GM19438 (cell line): ENCODE measurements around the gene SS18L1.
"Not testable (repeated sequence)": the region's sequence is repeated elsewhere in the genome, so short reads cannot be mapped to it uniquely, and the experiment has no call there.

Experiments
- ATAC-seq: cut with Tn5 transposase; IDR thresholded peaks from one replicate; pipeline ENCODE4 v1.9.1; 2021; ENCODE audit warnings: low read depth; ENCODE audit not compliant: unreplicated experiment

SS18L1 gene

GRCh38 chr20:62136283-62137091 is 7.1 kb upstream of the SS18L1 start:
- no peak for ATAC-seq

- ATAC-seq: no peak
These were observed 6.5 kb upstream of the SS18L1 start for GRCh38 chr20:62137092-62137384.

- ATAC-seq: no peak
These were observed 5.9 kb upstream of the SS18L1 start for GRCh38 chr20:62137478-62138203.

- ATAC-seq: no peak
These were observed 5.4 kb upstream of the SS18L1 start for GRCh38 chr20:62138204-62138543.

GRCh38 chr20:62138912-62139311 is 4.7 kb upstream of the SS18L1 start:
- ATAC-seq: no peak

- no peak for ATAC-seq
These were observed 3.9 kb upstream of the SS18L1 start for GRCh38 chr20:62139636-62140035.

- no peak for ATAC-seq
These were observed 2.5 kb upstream of the SS18L1 start for GRCh38 chr20:62141043-62141396.

GRCh38 chr20:62141397-62142251 is 1.9 kb upstream of the SS18L1 start:
- no peak for ATAC-seq

GRCh38 chr20:62142252-62143080 is 1.1 kb upstream of the SS18L1 start:
- ATAC-seq: peak; percentile 15

GRCh38 chr20:62143957-62144825 is 622 bp downstream of the SS18L1 start:
- peak; percentile 4 for ATAC-seq

GRCh38 chr20:62145688-62146018 is 2.1 kb downstream of the SS18L1 start:
- no peak for ATAC-seq

- no peak for ATAC-seq
These were observed 2.6 kb downstream of the SS18L1 start for GRCh38 chr20:62146019-62146755.

GRCh38 chr20:62147125-62147524 is 3.6 kb downstream of the SS18L1 start:
- no peak for ATAC-seq

- no peak for ATAC-seq
These were observed 4.0 kb downstream of the SS18L1 start for GRCh38 chr20:62147528-62147927.

- not testable (repeated sequence) for ATAC-seq
These were observed 4.8 kb downstream of the SS18L1 start for GRCh38 chr20:62148383-62148782.

- no peak for ATAC-seq
These were observed 5.3 kb downstream of the SS18L1 start for GRCh38 chr20:62148908-62149314.

- ATAC-seq: no peak
These were observed 6.2 kb downstream of the SS18L1 start for GRCh38 chr20:62149532-62150309.

- no peak for ATAC-seq
These were observed 6.7 kb downstream of the SS18L1 start for GRCh38 chr20:62150310-62150575.

- ATAC-seq: no peak
These were observed 7.7 kb downstream of the SS18L1 start for GRCh38 chr20:62151225-62151624.
